Stimulated activated CD8-positive, alpha-beta memory T cell treated with anti-CD3 and anti-CD28 coated beads, Interleukin-4, amount 100 ng/mL, for 24 hours (primary cell): ENCODE results near the gene PHF2.

Experiments used
- DNase-seq: peaks from one replicate; pipeline ENCODE4 v3.0.0-alpha.2; 2020; ENCODE audit warnings: low read depth

The PHF2 gene

GRCh38 chr9:93576258-93577077, at the start of gene PHF2:
PHF2 (plus strand) TSS chr9:93576584; CDS start chr9:93576774, 190 bp downstream.
- DNase-seq = no peak

GRCh38 chr9:93531374-93531773, 45.0 kb upstream of the PHF2 start:
- DNase-seq = no peak

- DNase-seq = no peak
Measured at GRCh38 chr9:93532141-93532540, 44.2 kb upstream of the PHF2 start.

GRCh38 chr9:93533863-93534262, 42.5 kb upstream of the PHF2 start:
- DNase-seq = no peak

GRCh38 chr9:93536167-93536566, 40.2 kb upstream of the PHF2 start:
- DNase-seq = no peak

- DNase-seq = no peak
Measured at GRCh38 chr9:93536874-93537273, 39.5 kb upstream of the PHF2 start.

GRCh38 chr9:93540305-93540704, 36.1 kb upstream of the PHF2 start:
- no peak for DNase-seq

- no peak for DNase-seq
Measured at GRCh38 chr9:93541005-93541404, 35.4 kb upstream of the PHF2 start.

- DNase-seq = no peak
Measured at GRCh38 chr9:93541581-93542349, 34.6 kb upstream of the PHF2 start.

- no peak for DNase-seq
Measured at GRCh38 chr9:93543117-93543516, 33.3 kb upstream of the PHF2 start.

- DNase-seq = no peak
Measured at GRCh38 chr9:93546356-93546755, 30.0 kb upstream of the PHF2 start.

- DNase-seq = no peak
Measured at GRCh38 chr9:93549611-93550010, 26.8 kb upstream of the PHF2 start.

GRCh38 chr9:93552923-93553322, 23.5 kb upstream of the PHF2 start:
- DNase-seq = no peak

- no peak for DNase-seq
Measured at GRCh38 chr9:93555370-93555769, 21.0 kb upstream of the PHF2 start.

- no peak for DNase-seq
Measured at GRCh38 chr9:93557366-93558137, 18.8 kb upstream of the PHF2 start.

GRCh38 chr9:93558503-93558902, 17.9 kb upstream of the PHF2 start:
- no peak for DNase-seq

GRCh38 chr9:93560991-93561390, 15.4 kb upstream of the PHF2 start:
- DNase-seq = no peak

- DNase-seq = no peak
Measured at GRCh38 chr9:93562157-93562556, 14.2 kb upstream of the PHF2 start.

GRCh38 chr9:93565089-93565488, 11.3 kb upstream of the PHF2 start:
- no peak for DNase-seq

- peak; percentile 99 for DNase-seq
Measured at GRCh38 chr9:93566408-93567270, 9.7 kb upstream of the PHF2 start.

GRCh38 chr9:93567271-93567959, 9.0 kb upstream of the PHF2 start:
- DNase-seq = no peak
